IMR-90 (cell line): ENCODE data around the gene ARFGEF3. TPM values are rescaled to one million over a fixed set of nuclear protein-coding genes. Genes with fewer than 3 reads are reported as not detected.
A peak's percentile ranks its signal among the peaks of the same experiment; 100 is the strongest.

Source experiments
- ATAC-seq: fragments of 200-7000 bp; cut with Tn5 transposase; 2 replicates; pipeline ENCODE4 v1.9.1; 2020; ENCODE audit warnings: low read depth, mild to moderate bottlenecking, moderate library complexity
- BruUV-seq: library from RNA; stranded (reverse); fragments of 400-500 nt; replicated peaks from 2 replicates; lab custom pipeline; 2021; lab: Mats Ljungman, UMichigan
- CTCF ChIA-PET: fragments of 300-600 bp; formaldehyde crosslinking; extraction: SDS; loops from one replicate; lab custom pipeline; 2021; ENCODE audit warnings: antibody characterized with exemption; lab: Yijun Ruan, JAX
- POLR2A ChIA-PET: fragments of 300-600 bp; sonication (Branson Sonifier 250); formaldehyde crosslinking; loops from one replicate; lab custom pipeline; 2022; ENCODE audit warnings: antibody characterized with exemption; ENCODE audit not compliant: unreplicated experiment; lab: Charles Lee
- DNase-seq: peaks from one replicate; pipeline ENCODE4 v3.0.0; 2013
- H2AFZ ChIP-seq: replicated peaks from 2 replicates; pipeline ENCODE3; 2013; ENCODE audit warnings: low read length, mild to moderate bottlenecking; ENCODE audit not compliant: poor library complexity
- H2AK5ac ChIP-seq: 2 replicates; pipeline ENCODE4 v1.6.1; 2013; ENCODE audit warnings: low read depth, low read length, inconsistent platforms
- H2AK9ac ChIP-seq: replicated peaks from 2 replicates; pipeline ENCODE3; 2013; ENCODE audit warnings: mild to moderate bottlenecking, low read depth, low read length, moderate library complexity; ENCODE audit not compliant: poor library complexity
- H2BK120ac ChIP-seq: 2 replicates; pipeline ENCODE4 v1.6.1; 2013; ENCODE audit warnings: low read depth, low read length, inconsistent platforms
- H2BK15ac ChIP-seq: 3 replicates; pipeline ENCODE4 v1.6.1; 2013; ENCODE audit warnings: low read depth, low read length, inconsistent platforms
- H2BK20ac ChIP-seq: 2 replicates; pipeline ENCODE4 v1.6.1; 2013; ENCODE audit warnings: low read depth, mild to moderate bottlenecking, inconsistent platforms, low read length, moderate library complexity
- H2BK5ac ChIP-seq: 2 replicates; pipeline ENCODE4 v1.6.1; 2013; ENCODE audit warnings: mild to moderate bottlenecking, low read depth, low read length, inconsistent platforms; ENCODE audit not compliant: poor library complexity, severe bottlenecking
- H3K14ac ChIP-seq: replicated peaks from 2 replicates; pipeline ENCODE4 v1.6.1; 2013; ENCODE audit warnings: low read depth, low read length, inconsistent platforms
- H3K18ac ChIP-seq: 2 replicates; pipeline ENCODE4 v1.6.1; 2013; ENCODE audit warnings: low read depth, low read length, control low read depth
- H3K23ac ChIP-seq: 2 replicates; pipeline ENCODE4 v1.6.1; 2013; ENCODE audit warnings: low read depth, low read length, inconsistent platforms
- H3K27ac ChIP-seq: 2 replicates; pipeline ENCODE4 v1.5.1; 2013; ENCODE audit warnings: mild to moderate bottlenecking, control low read depth, low read length; ENCODE audit not compliant: insufficient read depth
- H3K27me3 ChIP-seq: 2 replicates; pipeline ENCODE4 v1.6.1; 2013; ENCODE audit warnings: low read length; ENCODE audit not compliant: control insufficient read depth, insufficient read depth
- H3K36me3 ChIP-seq: 2 replicates; pipeline ENCODE4 v1.6.1; 2013; ENCODE audit warnings: low read length, mixed read lengths; ENCODE audit not compliant: control insufficient read depth, insufficient read depth
- H3K4ac ChIP-seq: 2 replicates; pipeline ENCODE4 v1.6.1; 2013; ENCODE audit warnings: low read depth, low read length, inconsistent platforms
- H3K4me1 ChIP-seq: 2 replicates; pipeline ENCODE4 v1.6.1; 2013; ENCODE audit warnings: low read length, mixed read lengths; ENCODE audit not compliant: control insufficient read depth, insufficient read depth
- H3K4me2 ChIP-seq: 2 replicates; pipeline ENCODE4 v1.6.1; 2013; ENCODE audit warnings: low read depth, mild to moderate bottlenecking, control low read depth, low read length, moderate library complexity
- H3K4me3 ChIP-seq: 2 replicates; pipeline ENCODE4 v1.5.1; 2013; ENCODE audit warnings: low read depth, mild to moderate bottlenecking, control low read depth, low read length, moderate library complexity; ENCODE audit not compliant: insufficient read depth
- H3K56ac ChIP-seq: 2 replicates; pipeline ENCODE4 v1.6.1; 2013; ENCODE audit warnings: low read length, inconsistent platforms; ENCODE audit not compliant: insufficient read depth; ENCODE audit errors: extremely low read depth
- H3K79me1 ChIP-seq, 2 experiments: 2 replicates each; pipeline ENCODE4 v1.6.1; 2013; ENCODE audit warnings: low read length in 2 of 2, inconsistent platforms in 1 of 2, low read depth in 1 of 2
- H3K9ac ChIP-seq: 2 replicates; pipeline ENCODE4 v1.6.1; 2013; ENCODE audit warnings: low read depth, low read length, control low read depth
- H3K9me1 ChIP-seq: 2 replicates; pipeline ENCODE4 v1.6.1; 2013; ENCODE audit warnings: low read length, inconsistent platforms; ENCODE audit not compliant: insufficient read depth
- H3K9me3 ChIP-seq: 2 replicates; pipeline ENCODE4 v1.6.1; 2013; ENCODE audit warnings: low read length; ENCODE audit not compliant: control insufficient read depth, insufficient read depth
- H4K20me1 ChIP-seq: 2 replicates; pipeline ENCODE4 v1.6.1; 2013; ENCODE audit warnings: low read length, inconsistent platforms; ENCODE audit not compliant: insufficient read depth
- H4K5ac ChIP-seq: 2 replicates; pipeline ENCODE4 v1.6.1; 2013; ENCODE audit warnings: mild to moderate bottlenecking, low read depth, low read length, control low read depth
- H4K8ac ChIP-seq, 2 experiments: 2 replicates each; pipeline ENCODE4 v1.6.1; 2013; ENCODE audit warnings: low read depth in 2 of 2, low read length in 2 of 2, control low read depth in 1 of 2, inconsistent platforms in 1 of 2
- H4K91ac ChIP-seq: 2 replicates; pipeline ENCODE4 v1.6.1; 2013; ENCODE audit warnings: low read depth, low read length, inconsistent platforms; ENCODE audit not compliant: insufficient read depth
- CEBPB ChIP-seq: IDR thresholded peaks from 2 replicates; pipeline ENCODE4 v1.6.1; 2012; ENCODE audit warnings: low read depth, low read length, improper control_type of control experiment
- MAZ ChIP-seq: IDR thresholded peaks from 2 replicates; pipeline ENCODE4 v1.6.1; 2012; ENCODE audit warnings: low read depth, mild to moderate bottlenecking, low read length, improper control_type of control experiment, moderate library complexity, borderline replicate concordance
- NFE2L2 ChIP-seq: fragments of 150-350 bp; IDR thresholded peaks from 2 replicates; pipeline ENCODE4 v1.6.1; 2016; ENCODE audit warnings: low read depth, mild to moderate bottlenecking, low read length
- POLR2A ChIP-seq: IDR thresholded peaks from 2 replicates; pipeline ENCODE4 v1.6.1; 2012; ENCODE audit warnings: mild to moderate bottlenecking, low read depth, low read length
- RAD21 ChIP-seq: IDR thresholded peaks from 2 replicates; pipeline ENCODE4 v1.6.1; 2012; ENCODE audit warnings: low read length, improper control_type of control experiment
- RCOR1 ChIP-seq: IDR thresholded peaks from 2 replicates; pipeline ENCODE4 v1.6.1; 2012; ENCODE audit warnings: mild to moderate bottlenecking, low read length, improper control_type of control experiment; ENCODE audit not compliant: insufficient replicate concordance
- RFX5 ChIP-seq: IDR thresholded peaks from 2 replicates; pipeline ENCODE4 v1.8.0; 2012; ENCODE audit warnings: low read depth, mild to moderate bottlenecking, low read length, moderate library complexity
- WGBS, 2 experiments: methylation state at CpG; one replicate each; pipeline versions ENCODE4 v1.1.5 to v1.1.7; 2013; ENCODE audit warnings: missing lambda C conversion rate in 2 of 2; ENCODE audit not compliant: insufficient read length in 1 of 2; ENCODE audit errors: extremely low coverage in 2 of 2; 5-methylcytosine and 5-hydroxymethylcytosine counted together
- dilution Hi-C: fragments of 300-500 bp; cut with HindIII; formaldehyde crosslinking; loops from one replicate; pipeline ENCODE4 v1.14.3; 2018; ENCODE audit warnings: low sequenced_read_pairs; ENCODE audit not compliant: unreplicated experiment
- in situ Hi-C: fragments of 300-500 bp; cut with MboI; formaldehyde crosslinking; loops from 3 replicates; pipeline ENCODE4 v1.14.3; 2019; ENCODE audit warnings: low sequenced_read_pairs, inconsistent platforms, mixed read lengths
- intact Hi-C: fragments of 100-400 bp; cut with micrococcal nuclease; formaldehyde crosslinking; loops from 2 replicates; pipeline ENCODE4 v1.10.0; 2022
- polyA plus RNA-seq, 3 experiments: library from polyadenylated mRNA; depleted of rRNA; stranded (reverse); fragments of >200 nt; gene quantifications; 2 replicates each; pipeline ENCODE4 v1.2.3, GENCODE V29; 2012; ENCODE audit warnings: low replicate concordance in 1 of 3
- total RNA-seq: library from RNA; depleted of rRNA; stranded (reverse); fragments of >200 nt; gene quantifications from 2 replicates; pipeline ENCODE4 v1.2.3, GENCODE V29; 2012
- TF ChIP-seq, protein P1 (sequence below): conservative IDR thresholded peaks from 2 replicates; pipeline ENCODE4 v1.5.1; 2012; ENCODE audit warnings: mild to moderate bottlenecking, low read depth, low read length, improper control_type of control experiment

Gene ARFGEF3
- total and polyA plus RNA-seq, 2 of the 4 experiments (the other 2 are of a cell fraction), result under 0.01 to 0.02 TPM

DNA sequence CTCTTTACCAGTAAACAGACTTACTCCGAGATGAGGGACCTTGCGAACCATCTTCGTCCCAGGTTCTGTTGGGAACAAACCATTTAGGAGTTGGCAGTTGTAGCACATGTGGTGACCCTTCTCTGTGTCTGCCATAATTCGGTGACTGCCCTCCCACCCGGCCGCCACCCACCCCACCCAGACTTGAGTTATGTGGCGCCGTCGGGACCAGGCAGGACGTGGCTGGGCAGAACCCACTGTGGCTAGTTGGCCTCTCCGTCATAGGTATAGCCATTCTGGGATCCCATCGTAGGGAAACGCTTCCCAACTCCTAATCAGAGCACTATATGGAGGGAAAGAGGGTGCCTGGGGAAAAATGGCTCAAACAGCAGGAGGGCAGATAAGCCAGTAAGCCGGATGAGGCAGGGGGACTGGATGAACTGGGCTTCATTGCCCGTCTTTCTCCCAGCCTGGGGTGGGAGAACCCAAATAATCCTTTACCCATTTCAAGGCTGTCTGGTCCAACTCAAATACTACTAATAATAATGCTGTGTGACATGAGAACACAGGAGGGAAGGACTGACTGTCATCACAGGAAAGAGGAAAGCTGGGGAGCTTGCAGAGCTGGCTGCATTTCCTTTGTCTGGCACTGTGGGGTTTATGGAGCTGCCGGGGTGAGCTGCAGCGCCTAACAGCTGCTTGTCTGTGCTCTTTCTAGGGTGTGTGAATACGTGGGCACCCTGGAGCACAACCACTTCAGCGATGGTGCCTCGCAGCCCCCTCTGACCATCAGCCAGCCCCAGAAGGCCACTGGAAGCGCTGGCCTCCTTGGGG lies 129.5 kb downstream of the ARFGEF3 start:
- Histone ChIP-seq H3K23ac (no peak overlapping the region), H2BK15ac (no peak overlapping the region; the same call in 2 of the 3 replicates), H2BK20ac (no peak overlapping the region), H3K4me2 (no peak overlapping the region), H3K9me1 (0 out of 2 replicates have a peak, but pooled peaks cover 4% of the 10 kb centered on the region), H3K79me1 (no peaks in the 10 kb centered on the region), H3K4me1 (no peaks in the 10 kb centered on the region), H2AK5ac (no peak overlapping the region; the same call in 1 of the 2 replicates), H3K27ac (no peak overlapping the region), H3K27me3 (peaks cover 7% of the 10 kb centered on the region; the same call in 1 of the 2 replicates), H3K36me3 (no peaks in the 10 kb centered on the region), H3K4me3 (no peak overlapping the region), H3K56ac (no peak overlapping the region), H3K9ac (no peak overlapping the region), H4K20me1 (no peaks in the 10 kb centered on the region), H2AK9ac (no peak overlapping the region), H4K91ac (no peak overlapping the region), H3K4ac (no peak overlapping the region), H3K14ac (no peak overlapping the region), H4K8ac (no peak overlapping the region), H2AFZ (peak overlapping the region; percentile 69), H4K5ac (no peak overlapping the region), H3K9me3 (no peaks in the 10 kb centered on the region), H2BK5ac (no peak overlapping the region), H2BK120ac (peak overlapping the region; percentile 1; the same call in 1 of the 2 replicates), H3K18ac (no peak overlapping the region)
- dilution Hi-C loops, result no loop called here
- BruUV-seq, result no TSS peak
- DNase-seq (no peak), ATAC-seq (no peak)
- intact Hi-C loops, result no loop called here
- ChIA-PET POLR2A (no interaction called here), CTCF (no interaction called here)
- WGBS, 2 experiments, result 27% methylated on average over 3 of the region's 21 CpGs; no CpG with 5 or more reads in 1 of the 2 experiments
- no peak for TF ChIP-seq MAZ
- no peak for TF ChIP-seq RFX5
- no peak for TF ChIP-seq CEBPB
- TF ChIP-seq, protein P1, sequence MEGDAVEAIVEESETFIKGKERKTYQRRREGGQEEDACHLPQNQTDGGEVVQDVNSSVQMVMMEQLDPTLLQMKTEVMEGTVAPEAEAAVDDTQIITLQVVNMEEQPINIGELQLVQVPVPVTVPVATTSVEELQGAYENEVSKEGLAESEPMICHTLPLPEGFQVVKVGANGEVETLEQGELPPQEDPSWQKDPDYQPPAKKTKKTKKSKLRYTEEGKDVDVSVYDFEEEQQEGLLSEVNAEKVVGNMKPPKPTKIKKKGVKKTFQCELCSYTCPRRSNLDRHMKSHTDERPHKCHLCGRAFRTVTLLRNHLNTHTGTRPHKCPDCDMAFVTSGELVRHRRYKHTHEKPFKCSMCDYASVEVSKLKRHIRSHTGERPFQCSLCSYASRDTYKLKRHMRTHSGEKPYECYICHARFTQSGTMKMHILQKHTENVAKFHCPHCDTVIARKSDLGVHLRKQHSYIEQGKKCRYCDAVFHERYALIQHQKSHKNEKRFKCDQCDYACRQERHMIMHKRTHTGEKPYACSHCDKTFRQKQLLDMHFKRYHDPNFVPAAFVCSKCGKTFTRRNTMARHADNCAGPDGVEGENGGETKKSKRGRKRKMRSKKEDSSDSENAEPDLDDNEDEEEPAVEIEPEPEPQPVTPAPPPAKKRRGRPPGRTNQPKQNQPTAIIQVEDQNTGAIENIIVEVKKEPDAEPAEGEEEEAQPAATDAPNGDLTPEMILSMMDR, result no peak
- TF ChIP-seq NFE2L2, result no peak
- no peak for TF ChIP-seq RAD21
- no peak for TF ChIP-seq RCOR1
- TF ChIP-seq POLR2A, result no peak
- in situ Hi-C loops, result no loop called here
